ENCODE results near the gene NMNAT3. TPM values are rescaled to one million over a fixed set of nuclear protein-coding genes. Genes with fewer than 3 reads are reported as not detected.

Gene NMNAT3
- total and polyA plus RNA-seq, 4 donors = 1.9 to 19.7 (median 2.9) TPM

GRCh38 chr3:139630542-139630941 lies 47.2 kb downstream of the NMNAT3 start:
- H3K27ac ChIP-seq (ENCODE audit: low read depth in 1 of 2, low read length in 2 of 2) = no peak overlapping the region
- H3K36me3 ChIP-seq (ENCODE audit: control insufficient read depth in 4 of 4, insufficient read depth in 3 of 4, low read depth in 1 of 4, low read length in 3 of 4) = peaks cover 0 to 3% (median 1%) of the 10 kb centered on the region in 4 donors
- no peak overlapping the region for H3K9ac ChIP-seq (ENCODE audit: low read depth in 1 of 2, low read length in 2 of 2)
- no peaks in the 10 kb centered on the region for H3K27me3 ChIP-seq (ENCODE audit: control insufficient read depth in 4 of 4, insufficient read depth in 4 of 4, low read length in 3 of 4)
- 83% methylated on average over 4 of the region's 4 CpGs for WGBS
- H3K4me1 ChIP-seq (ENCODE audit: control insufficient read depth in 4 of 4, insufficient read depth in 4 of 4, low read length in 3 of 4) = no peaks in the 10 kb centered on the region
- H3K4me3 ChIP-seq (ENCODE audit: low read depth in 1 of 3, low read length in 3 of 3) = no peak overlapping the region
- TF ChIP-seq TAF1 (conservative IDR thresholded peaks at IDR 0.05) (no peak), JUND (IDR thresholded peaks at IDR 0.05) (no peak), ATF3 (IDR thresholded peaks at IDR 0.05) (no peak), CTCF (IDR thresholded peaks at IDR 0.05; ENCODE audit: low read depth, low read length, missing input control) (no peak), FOXA2 (IDR thresholded peaks at IDR 0.05) (no peak), RXRA (IDR thresholded peaks at IDR 0.05) (no peak)
- DNase-seq (ENCODE audit: low spot score) = no peak
- H3K9me3 ChIP-seq (ENCODE audit: control insufficient read depth in 4 of 4, low read length in 3 of 4) = no peaks in the 10 kb centered on the region

GRCh38 chr3:139629033-139629432 lies 48.7 kb downstream of the NMNAT3 start:
- H3K4me1 ChIP-seq (ENCODE audit: control insufficient read depth in 4 of 4, insufficient read depth in 4 of 4, low read length in 3 of 4) = no peaks in the 10 kb centered on the region
- no peaks in the 10 kb centered on the region for H3K9me3 ChIP-seq (ENCODE audit: control insufficient read depth in 4 of 4, low read length in 3 of 4)
- peaks cover 0 to 2% (median 0%) of the 10 kb centered on the region in 4 donors for H3K36me3 ChIP-seq (ENCODE audit: control insufficient read depth in 4 of 4, insufficient read depth in 3 of 4, low read depth in 1 of 4, low read length in 3 of 4)
- H3K27me3 ChIP-seq (ENCODE audit: control insufficient read depth in 4 of 4, insufficient read depth in 4 of 4, low read length in 3 of 4) = no peaks in the 10 kb centered on the region
- no peak overlapping the region for H3K9ac ChIP-seq (ENCODE audit: low read depth in 1 of 2, low read length in 2 of 2)
- no peak for TF ChIP-seq MAX (IDR thresholded peaks at IDR 0.05)
- TF ChIP-seq CTCF (IDR thresholded peaks at IDR 0.05; ENCODE audit: low read depth, low read length, missing input control) = peak; percentile 7
- TF ChIP-seq RAD21 (IDR thresholded peaks at IDR 0.05) = peak in 1 of 2 donors; percentile 48
- TF ChIP-seq HNF4G (IDR thresholded peaks at IDR 0.05) = no peak
- no peak overlapping the region for H3K27ac ChIP-seq (ENCODE audit: low read depth in 1 of 2, low read length in 2 of 2)
- H3K4me3 ChIP-seq (ENCODE audit: low read depth in 1 of 3, low read length in 3 of 3) = no peak overlapping the region
- 74% methylated on average over 3 of the region's 3 CpGs for WGBS
- no peak for DNase-seq (ENCODE audit: low spot score)

- no peaks in the 10 kb centered on the region for H3K27me3 ChIP-seq (ENCODE audit: control insufficient read depth in 4 of 4, insufficient read depth in 4 of 4, low read length in 3 of 4)
- 80% methylated on average over 5 of the region's 5 CpGs for WGBS
- H3K4me1 ChIP-seq (ENCODE audit: control insufficient read depth in 4 of 4, insufficient read depth in 4 of 4, low read length in 3 of 4) = no peaks in the 10 kb centered on the region
- no peak overlapping the region for H3K9ac ChIP-seq (ENCODE audit: low read depth in 1 of 2, low read length in 2 of 2)
- DNase-seq (ENCODE audit: low spot score) = no peak
- H3K27ac ChIP-seq (ENCODE audit: low read depth in 1 of 2, low read length in 2 of 2) = no peak overlapping the region
- no peaks in the 10 kb centered on the region for H3K9me3 ChIP-seq (ENCODE audit: control insufficient read depth in 4 of 4, low read length in 3 of 4)
- H3K36me3 ChIP-seq (ENCODE audit: control insufficient read depth in 4 of 4, insufficient read depth in 3 of 4, low read depth in 1 of 4, low read length in 3 of 4) = peaks cover 0 to 2% (median 0%) of the 10 kb centered on the region in 4 donors
- no peak overlapping the region for H3K4me3 ChIP-seq (ENCODE audit: low read depth in 1 of 3, low read length in 3 of 3)
- TF ChIP-seq JUND (IDR thresholded peaks at IDR 0.05) (no peak), ZBTB33 (IDR thresholded peaks at IDR 0.05) (no peak), RXRA (IDR thresholded peaks at IDR 0.05) (no peak), EGR1 (IDR thresholded peaks at IDR 0.05; ENCODE audit: low read depth in 2 of 2) (no peak), NR2F2 (IDR thresholded peaks at IDR 0.05) (no peak), GABPA (IDR thresholded peaks at IDR 0.05 in 1 of 2, conservative IDR thresholded peaks at IDR 0.05 in 1 of 2) (no peak), YY1 (IDR thresholded peaks at IDR 0.05) (no peak), REST (IDR thresholded peaks at IDR 0.05) (no peak), FOXA2 (IDR thresholded peaks at IDR 0.05) (no peak), TAF1 (conservative IDR thresholded peaks at IDR 0.05) (no peak), ATF3 (IDR thresholded peaks at IDR 0.05) (no peak), SP1 (IDR thresholded peaks at IDR 0.05) (no peak), HNF4G (IDR thresholded peaks at IDR 0.05) (no peak), FOXA1 (IDR thresholded peaks at IDR 0.05) (no peak)
These were observed 50.0 kb downstream of the NMNAT3 start for GRCh38 chr3:139627759-139628158.
